Esophagus muscularis mucosa (tissue), 2 donors: ENCODE measurements around the gene GTF2H2.
"Not testable (repeated sequence)": the region's sequence is repeated elsewhere in the genome, so short reads cannot be mapped to it uniquely, and the experiment has no call there.

Experiments used
- POLR2A ChIP-seq: fragments of 450-650 bp; IDR thresholded peaks from one replicate; pipeline ENCODE4 v1.6.1; 2017; ENCODE audit warnings: antibody characterized with exemption, moderate library complexity, mild to moderate bottlenecking, low read depth
- POLR2AphosphoS5 ChIP-seq, 2 donors: sonication (generic); formaldehyde crosslinking; IDR thresholded peaks; one replicate each; pipeline ENCODE4 v1.6.1; 2017; ENCODE audit warnings: antibody characterized with exemption in 2 of 2

GRCh38 chr5:71044128-71044527 lies 23.3 kb downstream of the GTF2H2 start:
- not testable (repeated sequence) for TF ChIP-seq POLR2AphosphoS5 (IDR thresholded peaks at IDR 0.05); POLR2A
